Parathyroid adenoma (tissue), 2 donors: ENCODE results near the gene LTO1.
A peak's percentile ranks its signal among the peaks of the same experiment; 100 is the strongest.

Source experiments
- H2AFZ ChIP-seq: fragments of 300-600 bp; sonication (generic); one replicate; pipeline ENCODE4 v1.7.0; 2017; ENCODE audit warnings: antibody characterized with exemption, mild to moderate bottlenecking
- H3K27ac ChIP-seq: fragments of 300-600 bp; sonication (generic); one replicate; pipeline ENCODE4 v1.7.0; 2017
- H3K27me3 ChIP-seq: fragments of 300-600 bp; sonication (generic); one replicate; pipeline ENCODE4 v1.7.0; 2017; ENCODE audit warnings: low read length; ENCODE audit not compliant: control insufficient read depth, insufficient read depth
- H3K36me3 ChIP-seq: fragments of 300-600 bp; sonication (generic); one replicate; pipeline ENCODE4 v1.7.0; 2017; ENCODE audit warnings: low read length; ENCODE audit not compliant: control insufficient read depth, insufficient read depth
- H3K4me1 ChIP-seq: fragments of 300-600 bp; sonication (generic); one replicate; pipeline ENCODE4 v1.7.0; 2017; ENCODE audit warnings: control low read depth
- H3K4me2 ChIP-seq: fragments of 300-600 bp; sonication (generic); one replicate; pipeline ENCODE4 v1.7.0; 2017; ENCODE audit warnings: low read length
- H3K4me3 ChIP-seq: fragments of 300-600 bp; sonication (generic); one replicate; pipeline ENCODE4 v1.7.0; 2017; ENCODE audit warnings: low read depth, low read length
- H3K79me2 ChIP-seq: fragments of 300-600 bp; sonication (generic); one replicate; pipeline ENCODE4 v1.7.0; 2017; ENCODE audit warnings: control low read depth
- H3K9ac ChIP-seq: fragments of 300-600 bp; sonication (generic); one replicate; pipeline ENCODE4 v1.7.0; 2017; ENCODE audit warnings: mild to moderate bottlenecking
- H3K9me3 ChIP-seq: fragments of 300-600 bp; sonication (generic); one replicate; pipeline ENCODE4 v1.7.0; 2017; ENCODE audit warnings: low read length; ENCODE audit not compliant: control insufficient read depth
- CTCF ChIP-seq: fragments of 300-600 bp; sonication (generic); IDR thresholded peaks from one replicate; pipeline ENCODE4 v1.7.0; 2017; ENCODE audit warnings: antibody characterized with exemption, mild to moderate bottlenecking
- donor health status: primary hyperparathyroidism.

LTO1 gene

GRCh38 chr11:69636512-69637197 lies 38.5 kb downstream of the LTO1 start:
- TF ChIP-seq CTCF = no peak
- Histone ChIP-seq H3K9me3 (no peaks in the 10 kb centered on the region), H3K4me2 (peak overlapping the region; percentile 78), H3K4me3 (peak overlapping the region; percentile 42), H3K4me1 (no peaks in the 10 kb centered on the region), H3K79me2 (no peaks in the 10 kb centered on the region), H3K36me3 (no peaks in the 10 kb centered on the region), H3K27ac (no peak overlapping the region), H3K27me3 (no peaks in the 10 kb centered on the region), H3K9ac (no peak overlapping the region), H2AFZ (peak overlapping the region; percentile 33)

- Histone ChIP-seq H3K27ac (no peak overlapping the region), H3K4me2 (peak overlapping the region; percentile 78), H2AFZ (peak overlapping the region; percentile 33), H3K4me1 (no peaks in the 10 kb centered on the region), H3K9me3 (no peaks in the 10 kb centered on the region), H3K4me3 (no peak overlapping the region), H3K9ac (no peak overlapping the region), H3K79me2 (no peaks in the 10 kb centered on the region), H3K36me3 (no peaks in the 10 kb centered on the region), H3K27me3 (no peaks in the 10 kb centered on the region)
- TF ChIP-seq CTCF = no peak
Observed at GRCh38 chr11:69635804-69636511, 39.2 kb downstream of the LTO1 start.

- TF ChIP-seq CTCF = no peak
- no peaks in the 10 kb centered on the region for H3K36me3 ChIP-seq
- H3K27ac ChIP-seq = no peak overlapping the region
Observed at GRCh38 chr11:69635195-69635594, 40.0 kb downstream of the LTO1 start.

GRCh38 chr11:69634590-69634989 lies 40.6 kb downstream of the LTO1 start:
- Histone ChIP-seq H3K27me3 (no peaks in the 10 kb centered on the region), H3K9me3 (no peaks in the 10 kb centered on the region), H3K27ac (no peak overlapping the region), H3K79me2 (no peaks in the 10 kb centered on the region), H3K4me2 (no peak overlapping the region), H3K9ac (no peak overlapping the region), H3K4me1 (no peaks in the 10 kb centered on the region), H2AFZ (no peak overlapping the region), H3K36me3 (no peaks in the 10 kb centered on the region), H3K4me3 (no peak overlapping the region)
- TF ChIP-seq CTCF = no peak

More at GRCh38 chr11:69635195-69635594, 40.0 kb downstream of the LTO1 start:
- no peaks in the 10 kb centered on the region for H3K4me1 ChIP-seq
- H2AFZ ChIP-seq = no peak overlapping the region
- no peaks in the 10 kb centered on the region for H3K9me3 ChIP-seq
- no peak overlapping the region for H3K9ac ChIP-seq
- H3K27me3 ChIP-seq = no peaks in the 10 kb centered on the region
- no peak overlapping the region for H3K4me3 ChIP-seq
- H3K79me2 ChIP-seq = no peaks in the 10 kb centered on the region
- no peak overlapping the region for H3K4me2 ChIP-seq

- H3K9ac ChIP-seq = no peak overlapping the region
- H3K36me3 ChIP-seq = no peaks in the 10 kb centered on the region
- H3K4me3 ChIP-seq = no peak overlapping the region
- no peaks in the 10 kb centered on the region for H3K27me3 ChIP-seq
- H3K4me1 ChIP-seq = no peaks in the 10 kb centered on the region
- no peaks in the 10 kb centered on the region for H3K9me3 ChIP-seq
- no peaks in the 10 kb centered on the region for H3K79me2 ChIP-seq
- no peak for TF ChIP-seq CTCF
- no peak overlapping the region for H3K4me2 ChIP-seq
- no peak overlapping the region for H2AFZ ChIP-seq
- H3K27ac ChIP-seq = no peak overlapping the region
Observed at GRCh38 chr11:69634069-69634468, 41.1 kb downstream of the LTO1 start.
